SIG-M5 treated with dmso at 0.1 percent for 504 hours (cell line): ENCODE measurements around the gene CRHR1.
A peak's percentile ranks its signal among the peaks of the same experiment; 100 is the strongest.
"Not testable (repeated sequence)": the region's sequence is repeated elsewhere in the genome, so short reads cannot be mapped to it uniquely, and the experiment has no call there.

Experiments used
- DNase-seq: peaks from one replicate; lab custom pipeline; 2025; ENCODE audit not compliant: unreplicated experiment; lab: John Stamatoyannopoulos, UW

CRHR1 gene

GRCh38 chr17:45861165-45861564 lies 77.0 kb downstream of the CRHR1 start:
- no peak for DNase-seq

GRCh38 chr17:45862127-45862526 lies 78.0 kb downstream of the CRHR1 start:
- DNase-seq: not testable (repeated sequence)

GRCh38 chr17:45863857-45864654 lies 79.9 kb downstream of the CRHR1 start:
- no peak for DNase-seq

- DNase-seq: no peak
Measured at GRCh38 chr17:45867171-45867570, 83.1 kb downstream of the CRHR1 start.

GRCh38 chr17:45867702-45868101 lies 83.6 kb downstream of the CRHR1 start:
- DNase-seq: no peak

GRCh38 chr17:45868276-45868675 lies 84.2 kb downstream of the CRHR1 start:
- DNase-seq: peak; percentile 62

- DNase-seq: no peak
Measured at GRCh38 chr17:45869676-45870341, 85.7 kb downstream of the CRHR1 start.

GRCh38 chr17:45870342-45870974 lies 86.3 kb downstream of the CRHR1 start:
- DNase-seq: no peak

GRCh38 chr17:45871718-45872117 lies 87.6 kb downstream of the CRHR1 start:
- no peak for DNase-seq

- DNase-seq: no peak
Measured at GRCh38 chr17:45873728-45874127, 89.6 kb downstream of the CRHR1 start.

- no peak for DNase-seq
Measured at GRCh38 chr17:45874151-45874550, 90.0 kb downstream of the CRHR1 start.

GRCh38 chr17:45876539-45876938 lies 92.4 kb downstream of the CRHR1 start:
- DNase-seq: no peak

- no peak for DNase-seq
Measured at GRCh38 chr17:45877467-45877866, 93.3 kb downstream of the CRHR1 start.

GRCh38 chr17:45883063-45883462 lies 98.9 kb downstream of the CRHR1 start:
- no peak for DNase-seq
